GM12878 (cell line): ENCODE measurements around the gene TMEM167B. TPM values are rescaled to one million over a fixed set of nuclear protein-coding genes. Genes with fewer than 3 reads are reported as not detected.

Experiments used
- ATAC-seq: fragments of 200-7000 bp; cut with Tn5 transposase; 3 replicates; pipeline ENCODE4 v1.9.1; 2020; ENCODE audit warnings: mild to moderate bottlenecking, moderate library complexity
- BruUV-seq: library from RNA; stranded (reverse); fragments of 400-500 nt; replicated peaks from 2 replicates; lab custom pipeline; 2021; lab: Mats Ljungman, UMichigan
- CTCF ChIA-PET: fragments of 300-600 bp; sonication (Branson Sonifier 250); formaldehyde crosslinking; extraction: SDS; loops from one replicate; lab custom pipeline; 2021; ENCODE audit warnings: inconsistent platforms; lab: Yijun Ruan, JAX
- POLR2A ChIA-PET: fragments of 350-600 bp; formaldehyde crosslinking; extraction: SDS; loops from one replicate; lab custom pipeline; 2021; ENCODE audit warnings: inconsistent platforms; lab: Charles Lee
- RAD21 ChIA-PET: fragments of 300-600 bp; sonication (Branson Sonifier 250); formaldehyde crosslinking; loops from one replicate; lab custom pipeline; 2023; ENCODE audit warnings: antibody characterized with exemption; ENCODE audit not compliant: unreplicated experiment; lab: Charles Lee
- SMC1A ChIA-PET: fragments of 300-600 bp; sonication (Branson Sonifier 250); formaldehyde crosslinking; loops from one replicate; lab custom pipeline; 2023; ENCODE audit not compliant: unreplicated experiment, uncharacterized antibody; lab: Charles Lee
- DNase-seq: peaks from one replicate; pipeline ENCODE4 v3.0.0-alpha.2; 2011; ENCODE audit warnings: low read depth, low spot score
- FAIRE-seq: peaks from 3 replicates; lab custom pipeline; 2011; peaks lifted over from hg19 to GRCh38; lab: Jason Lieb, UNC
- H2AFZ ChIP-seq: 2 replicates; pipeline ENCODE4 v1.6.0; 2011; ENCODE audit warnings: low read depth, low read length, control low read depth; ENCODE audit not compliant: control insufficient read depth
- H3K27ac ChIP-seq: 2 replicates; pipeline ENCODE4 v1.5.1; 2011; ENCODE audit warnings: control low read depth; ENCODE audit not compliant: control insufficient read depth, insufficient read depth
- H3K27me3 ChIP-seq, 2 experiments: replicated peaks in 1 of 2; 2 replicates each; pipeline versions ENCODE4 v1.6.0 to v1.6.1; 2011; ENCODE audit warnings: low read length in 1 of 2; ENCODE audit not compliant: control insufficient read depth in 2 of 2, insufficient read depth in 2 of 2
- H3K36me3 ChIP-seq, 2 experiments: 2 replicates each; pipeline ENCODE4 v1.5.1; 2011; ENCODE audit warnings: low read length in 1 of 2; ENCODE audit not compliant: control insufficient read depth in 2 of 2, insufficient read depth in 2 of 2
- H3K4me1 ChIP-seq: 2 replicates; pipeline ENCODE4 v1.6.1; 2011; ENCODE audit warnings: mild to moderate bottlenecking, low read length, moderate library complexity, mixed read lengths; ENCODE audit not compliant: control insufficient read depth, insufficient read depth
- H3K4me2 ChIP-seq: 2 replicates; pipeline ENCODE4 v1.6.0; 2011; ENCODE audit warnings: control low read depth; ENCODE audit not compliant: control insufficient read depth, insufficient read depth
- H3K4me3 ChIP-seq: fragments of 200-600 bp; sonication (generic); 2 replicates; pipeline ENCODE4 v1.5.1; 2016
- H3K79me2 ChIP-seq: 2 replicates; pipeline ENCODE4 v1.6.0; 2011; ENCODE audit warnings: low read length; ENCODE audit not compliant: control insufficient read depth, insufficient read depth
- H3K9ac ChIP-seq: 2 replicates; pipeline ENCODE4 v1.8.0; 2011; ENCODE audit warnings: low read length, control low read depth, mixed read lengths; ENCODE audit not compliant: control insufficient read depth, insufficient read depth
- H3K9me3 ChIP-seq: replicated peaks from 3 replicates; pipeline ENCODE4 v1.5.1; 2011; ENCODE audit warnings: mild to moderate bottlenecking, low read length; ENCODE audit not compliant: control insufficient read depth, insufficient read depth
- H4K20me1 ChIP-seq: 2 replicates; pipeline ENCODE4 v1.6.0; 2011; ENCODE audit not compliant: control insufficient read depth, insufficient read depth
- ATF2 ChIP-seq: IDR thresholded peaks from 2 replicates; pipeline ENCODE4 v1.6.1; 2012; ENCODE audit warnings: low read length, inconsistent platforms
- ATF3 ChIP-seq: IDR thresholded peaks from 2 replicates; pipeline ENCODE4 v1.6.1; 2011; ENCODE audit warnings: low read depth, mild to moderate bottlenecking, low read length, moderate library complexity, borderline replicate concordance; ENCODE audit errors: extremely low read depth
- BCL11A ChIP-seq: IDR thresholded peaks from 2 replicates; pipeline ENCODE4 v1.6.1; 2011; ENCODE audit warnings: low read depth, low read length
- FOS ChIP-seq: IDR thresholded peaks from 3 replicates; pipeline ENCODE4 v1.6.1; 2011; ENCODE audit warnings: borderline replicate concordance; ENCODE audit not compliant: insufficient read length; ENCODE audit errors: extremely low read depth
- NFIC ChIP-seq: IDR thresholded peaks from 2 replicates; pipeline ENCODE4 v1.6.1; 2012; ENCODE audit warnings: low read depth, mild to moderate bottlenecking, inconsistent platforms, low read length, moderate library complexity
- POLR2A ChIP-seq: IDR thresholded peaks from 2 replicates; pipeline ENCODE4 v1.6.1; 2011; ENCODE audit warnings: low read depth, mild to moderate bottlenecking, low read length
- POLR2AphosphoS5 ChIP-seq: IDR thresholded peaks from 2 replicates; pipeline ENCODE4 v1.6.1; 2011; ENCODE audit warnings: mild to moderate bottlenecking, low read length, inconsistent platforms
- RAD21 ChIP-seq: IDR thresholded peaks from 2 replicates; pipeline ENCODE4 v1.6.1; 2011; ENCODE audit warnings: mild to moderate bottlenecking, low read depth, low read length, moderate library complexity; ENCODE audit not compliant: insufficient read depth
- RCOR1 ChIP-seq: conservative IDR thresholded peaks from 2 replicates; pipeline ENCODE4 v1.6.1; 2012; ENCODE audit warnings: low read depth, low read length, improper control_type of control experiment
- SIN3A ChIP-seq: IDR thresholded peaks from 2 replicates; pipeline ENCODE4 v1.6.1; 2012; ENCODE audit warnings: low read depth, low read length, improper control_type of control experiment
- SMC3 ChIP-seq: IDR thresholded peaks from 2 replicates; pipeline ENCODE4 v1.6.1; 2011; ENCODE audit warnings: low read length, improper control_type of control experiment, borderline replicate concordance
- SUZ12 ChIP-seq: fragments of 200-600 bp; sonication (generic); IDR thresholded peaks from one replicate; pipeline ENCODE4 v1.6.1; 2018; ENCODE audit warnings: antibody characterized with exemption, mild to moderate bottlenecking; ENCODE audit not compliant: unreplicated experiment
- ZNF622 ChIP-seq: fragments of 450-650 bp; IDR thresholded peaks from 2 replicates; pipeline ENCODE4 v1.6.1; 2017; ENCODE audit warnings: mild to moderate bottlenecking, inconsistent platforms
- ZZZ3 ChIP-seq: IDR thresholded peaks from 2 replicates; pipeline ENCODE4 v1.6.1; 2011; ENCODE audit warnings: low read depth; ENCODE audit not compliant: control insufficient read depth, insufficient read length
- WGBS: methylation state at CpG from one replicate; pipeline ENCODE4 v1.1.6; 2016; ENCODE audit warnings: low lambda C conversion rate; ENCODE audit not compliant: insufficient replicate concordance, insufficient coverage; ENCODE audit errors: missing lambda C conversion rate; 5-methylcytosine and 5-hydroxymethylcytosine counted together
- in situ Hi-C: fragments of 300-500 bp; cut with MboI; formaldehyde crosslinking; loops from 9 replicates; pipeline ENCODE4 v1.14.3; 2018; ENCODE audit warnings: mixed read lengths
- intact Hi-C: fragments of 100-400 bp; cut with micrococcal nuclease; formaldehyde crosslinking; loops from one replicate; pipeline ENCODE4 v1.14.2; 2022; ENCODE audit not compliant: unreplicated experiment
- polyA plus RNA-seq, 11 experiments: library from polyadenylated mRNA; depleted of rRNA in 4 of 11; unstranded in 6 of 11; stranded (reverse) in 5 of 11; fragments of >200 nt; fragmentation: Nextera tagmentation in 4 of 11; fragmentation: Illumina TruSeq in 1 of 11; extraction: Ambion mirVana in 4 of 11; extraction: Trizol in 1 of 11; gene quantifications; 1 replicate in 1 of 11; 2 replicates in 10 of 11; pipeline versions ENCODE4 v1.2.1 to v1.2.3, GENCODE V29; 2011 to 2016; ENCODE audit warnings: inconsistent platforms in 2 of 11, missing spikeins in 2 of 11, low read depth in 1 of 11
- total RNA-seq, 4 experiments: library from RNA; depleted of rRNA in 3 of 4; stranded (reverse); fragments of >200 nt in 3 of 4; fragmentation: Illumina TruSeq in 1 of 4; extraction: Trizol in 1 of 4; gene quantifications; 2 replicates each; pipeline versions ENCODE4 v1.2.1 to v1.2.3, GENCODE V29; 2013 to 2021
- TF ChIP-seq, protein P1 (sequence below): IDR thresholded peaks from 2 replicates; pipeline ENCODE4 v1.6.1; 2012; ENCODE audit warnings: improper control_type of control experiment, low read depth, low read length; ENCODE audit not compliant: insufficient replicate concordance
- TF ChIP-seq, protein P2 (sequence below): fragments of 450-650 bp; IDR thresholded peaks from 2 replicates; pipeline ENCODE4 v1.6.1; 2017; ENCODE audit warnings: antibody characterized with exemption, mild to moderate bottlenecking, moderate library complexity

TMEM167B gene
- total and polyA plus RNA-seq, 10 of the 15 experiments (the other 5 are each of a cell fraction or from before 2014, with no cell fraction given): 15.6 to 26.1 (median 21.1) TPM

DNA sequence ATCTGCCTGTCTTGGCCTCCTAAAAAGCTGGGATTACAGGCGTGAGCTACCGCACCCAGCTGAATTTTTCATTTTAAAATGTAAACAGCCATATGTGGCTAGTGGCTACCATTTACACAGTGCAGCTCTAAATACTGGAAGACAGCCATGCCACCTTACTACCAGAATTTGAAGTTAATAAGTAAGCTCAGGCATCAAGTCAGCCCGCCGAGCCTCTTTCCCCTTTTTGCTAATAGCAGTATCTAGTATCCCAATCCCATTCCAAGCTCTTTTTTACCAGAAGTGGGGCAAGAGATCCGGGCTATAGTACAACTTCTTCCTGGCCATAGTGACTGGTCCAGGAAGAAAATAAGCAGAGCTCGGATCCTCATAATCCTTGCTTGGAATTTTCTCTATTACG lies 29.9 kb upstream of the TMEM167B start:
- Histone ChIP-seq H4K20me1 (no peaks in the 10 kb centered on the region), H3K27me3 (no peaks in the 10 kb centered on the region), H3K4me1 (no peaks in the 10 kb centered on the region), H2AFZ (no peak overlapping the region), H3K79me2 (no peaks in the 10 kb centered on the region), H3K27ac (no peak overlapping the region), H3K9ac (no peak overlapping the region), H3K4me3 (no peak overlapping the region), H3K4me2 (no peak overlapping the region), H3K9me3 (no peaks in the 10 kb centered on the region), H3K36me3 (no peaks in the 10 kb centered on the region; a peak in 1 of 4 replicates)
- ChIA-PET CTCF (interaction anchor here (0.7 to 1.2 kb wide), 2 partner anchors 26 to 39 kb away, joined by 3 read pairs; no protein-coding TSS in a partner anchor), SMC1A (no interaction called here), RAD21 (no interaction called here), POLR2A (no interaction called here)
- no peak for DNase-seq
- intact Hi-C loops (no loop called here), in situ Hi-C loops (no loop called here)
- BruUV-seq: no TSS peak
- 82% methylated on average over 7 of the region's 7 CpGs for WGBS
- ATAC-seq: no peak
- FAIRE-seq: no peak
- TF ChIP-seq POLR2A (no peak), ATF2 (no peak), RAD21 (no peak), ATF3 (no peak), FOS (no peak), ZZZ3 (no peak), BCL11A (no peak), SIN3A (no peak), ZNF622 (no peak), SMC3 (no peak), NFIC (no peak), RCOR1 (no peak), SUZ12 (no peak), POLR2AphosphoS5 (no peak)
- TF ChIP-seq, protein P1, sequence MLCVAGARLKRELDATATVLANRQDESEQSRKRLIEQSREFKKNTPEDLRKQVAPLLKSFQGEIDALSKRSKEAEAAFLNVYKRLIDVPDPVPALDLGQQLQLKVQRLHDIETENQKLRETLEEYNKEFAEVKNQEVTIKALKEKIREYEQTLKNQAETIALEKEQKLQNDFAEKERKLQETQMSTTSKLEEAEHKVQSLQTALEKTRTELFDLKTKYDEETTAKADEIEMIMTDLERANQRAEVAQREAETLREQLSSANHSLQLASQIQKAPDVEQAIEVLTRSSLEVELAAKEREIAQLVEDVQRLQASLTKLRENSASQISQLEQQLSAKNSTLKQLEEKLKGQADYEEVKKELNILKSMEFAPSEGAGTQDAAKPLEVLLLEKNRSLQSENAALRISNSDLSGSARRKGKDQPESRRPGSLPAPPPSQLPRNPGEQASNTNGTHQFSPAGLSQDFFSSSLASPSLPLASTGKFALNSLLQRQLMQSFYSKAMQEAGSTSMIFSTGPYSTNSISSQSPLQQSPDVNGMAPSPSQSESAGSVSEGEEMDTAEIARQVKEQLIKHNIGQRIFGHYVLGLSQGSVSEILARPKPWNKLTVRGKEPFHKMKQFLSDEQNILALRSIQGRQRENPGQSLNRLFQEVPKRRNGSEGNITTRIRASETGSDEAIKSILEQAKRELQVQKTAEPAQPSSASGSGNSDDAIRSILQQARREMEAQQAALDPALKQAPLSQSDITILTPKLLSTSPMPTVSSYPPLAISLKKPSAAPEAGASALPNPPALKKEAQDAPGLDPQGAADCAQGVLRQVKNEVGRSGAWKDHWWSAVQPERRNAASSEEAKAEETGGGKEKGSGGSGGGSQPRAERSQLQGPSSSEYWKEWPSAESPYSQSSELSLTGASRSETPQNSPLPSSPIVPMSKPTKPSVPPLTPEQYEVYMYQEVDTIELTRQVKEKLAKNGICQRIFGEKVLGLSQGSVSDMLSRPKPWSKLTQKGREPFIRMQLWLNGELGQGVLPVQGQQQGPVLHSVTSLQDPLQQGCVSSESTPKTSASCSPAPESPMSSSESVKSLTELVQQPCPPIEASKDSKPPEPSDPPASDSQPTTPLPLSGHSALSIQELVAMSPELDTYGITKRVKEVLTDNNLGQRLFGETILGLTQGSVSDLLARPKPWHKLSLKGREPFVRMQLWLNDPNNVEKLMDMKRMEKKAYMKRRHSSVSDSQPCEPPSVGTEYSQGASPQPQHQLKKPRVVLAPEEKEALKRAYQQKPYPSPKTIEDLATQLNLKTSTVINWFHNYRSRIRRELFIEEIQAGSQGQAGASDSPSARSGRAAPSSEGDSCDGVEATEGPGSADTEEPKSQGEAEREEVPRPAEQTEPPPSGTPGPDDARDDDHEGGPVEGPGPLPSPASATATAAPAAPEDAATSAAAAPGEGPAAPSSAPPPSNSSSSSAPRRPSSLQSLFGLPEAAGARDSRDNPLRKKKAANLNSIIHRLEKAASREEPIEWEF: no peak
- TF ChIP-seq, protein P2, sequence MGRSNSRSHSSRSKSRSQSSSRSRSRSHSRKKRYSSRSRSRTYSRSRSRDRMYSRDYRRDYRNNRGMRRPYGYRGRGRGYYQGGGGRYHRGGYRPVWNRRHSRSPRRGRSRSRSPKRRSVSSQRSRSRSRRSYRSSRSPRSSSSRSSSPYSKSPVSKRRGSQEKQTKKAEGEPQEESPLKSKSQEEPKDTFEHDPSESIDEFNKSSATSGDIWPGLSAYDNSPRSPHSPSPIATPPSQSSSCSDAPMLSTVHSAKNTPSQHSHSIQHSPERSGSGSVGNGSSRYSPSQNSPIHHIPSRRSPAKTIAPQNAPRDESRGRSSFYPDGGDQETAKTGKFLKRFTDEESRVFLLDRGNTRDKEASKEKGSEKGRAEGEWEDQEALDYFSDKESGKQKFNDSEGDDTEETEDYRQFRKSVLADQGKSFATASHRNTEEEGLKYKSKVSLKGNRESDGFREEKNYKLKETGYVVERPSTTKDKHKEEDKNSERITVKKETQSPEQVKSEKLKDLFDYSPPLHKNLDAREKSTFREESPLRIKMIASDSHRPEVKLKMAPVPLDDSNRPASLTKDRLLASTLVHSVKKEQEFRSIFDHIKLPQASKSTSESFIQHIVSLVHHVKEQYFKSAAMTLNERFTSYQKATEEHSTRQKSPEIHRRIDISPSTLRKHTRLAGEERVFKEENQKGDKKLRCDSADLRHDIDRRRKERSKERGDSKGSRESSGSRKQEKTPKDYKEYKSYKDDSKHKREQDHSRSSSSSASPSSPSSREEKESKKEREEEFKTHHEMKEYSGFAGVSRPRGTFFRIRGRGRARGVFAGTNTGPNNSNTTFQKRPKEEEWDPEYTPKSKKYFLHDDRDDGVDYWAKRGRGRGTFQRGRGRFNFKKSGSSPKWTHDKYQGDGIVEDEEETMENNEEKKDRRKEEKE: no peak
